GM19043 (cell line): ENCODE data around the gene CTDSPL.
"Not testable (repeated sequence)": the region's sequence is repeated elsewhere in the genome, so short reads cannot be mapped to it uniquely, and the experiment has no call there.

Source experiments
- ATAC-seq: cut with Tn5 transposase; IDR thresholded peaks from one replicate; pipeline ENCODE4 v1.9.1; 2021; ENCODE audit warnings: low read depth; ENCODE audit not compliant: unreplicated experiment

CTDSPL gene

DNA sequence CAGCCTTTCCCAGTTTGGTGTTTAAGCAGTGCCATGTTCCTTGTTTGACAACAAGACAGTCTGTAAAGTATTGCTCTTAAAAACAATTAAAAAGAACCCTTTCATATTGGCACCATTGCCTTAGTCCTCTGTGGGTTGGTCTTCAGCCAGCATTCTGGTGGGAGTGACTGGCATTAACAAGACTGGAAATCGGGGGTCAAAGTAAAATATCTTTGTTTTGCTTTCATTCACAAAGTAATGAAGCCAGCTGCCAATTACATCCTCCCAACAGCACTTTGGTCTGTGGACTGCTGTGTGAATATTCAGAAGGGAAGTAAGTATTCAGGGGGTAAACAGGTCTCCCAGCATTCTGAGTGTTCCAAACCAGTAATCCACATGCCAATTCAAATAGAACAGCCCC lies 120.7 kb downstream of the CTDSPL start:
- ATAC-seq, result no peak

DNA sequence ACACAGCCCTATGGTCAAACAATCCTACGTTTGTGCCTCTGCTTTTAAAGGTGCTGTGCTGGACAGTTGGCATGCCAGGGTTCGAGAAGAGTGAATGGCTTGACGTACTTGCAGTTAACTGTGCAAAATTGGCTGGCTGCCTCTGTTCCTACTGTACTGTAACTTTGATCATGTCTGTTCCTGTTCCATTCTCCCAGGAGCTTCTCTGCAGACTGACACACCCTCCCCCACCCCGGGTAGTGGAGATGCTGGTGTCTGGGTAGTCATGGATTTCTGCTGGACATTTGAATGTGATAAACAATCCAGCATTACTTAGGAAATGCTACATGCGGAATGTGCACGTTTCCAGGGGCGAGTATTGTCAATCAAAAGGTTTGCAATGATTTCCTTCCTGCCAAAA lies 122.4 kb downstream of the CTDSPL start:
- ATAC-seq, result no peak

DNA sequence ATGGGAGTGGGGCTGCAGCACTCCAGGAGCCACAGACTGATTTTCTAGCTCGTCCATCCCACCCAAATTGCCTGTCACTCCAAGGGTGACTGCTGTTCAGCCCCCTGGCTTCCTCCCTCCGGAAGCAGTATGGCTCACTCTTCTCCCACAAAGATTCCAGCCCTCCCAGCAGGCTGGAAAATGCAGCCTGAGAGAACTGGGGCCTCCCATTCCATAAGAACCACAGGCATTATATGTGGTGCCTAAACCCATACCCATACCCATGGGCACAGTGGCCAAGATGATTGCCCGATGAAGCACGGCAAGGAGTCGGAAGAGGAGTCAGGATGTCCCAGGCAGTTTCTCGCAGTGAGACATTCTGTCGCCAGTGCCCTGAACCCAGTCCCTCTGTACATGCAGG lies 122.9 kb downstream of the CTDSPL start:
- ATAC-seq, result no peak

DNA sequence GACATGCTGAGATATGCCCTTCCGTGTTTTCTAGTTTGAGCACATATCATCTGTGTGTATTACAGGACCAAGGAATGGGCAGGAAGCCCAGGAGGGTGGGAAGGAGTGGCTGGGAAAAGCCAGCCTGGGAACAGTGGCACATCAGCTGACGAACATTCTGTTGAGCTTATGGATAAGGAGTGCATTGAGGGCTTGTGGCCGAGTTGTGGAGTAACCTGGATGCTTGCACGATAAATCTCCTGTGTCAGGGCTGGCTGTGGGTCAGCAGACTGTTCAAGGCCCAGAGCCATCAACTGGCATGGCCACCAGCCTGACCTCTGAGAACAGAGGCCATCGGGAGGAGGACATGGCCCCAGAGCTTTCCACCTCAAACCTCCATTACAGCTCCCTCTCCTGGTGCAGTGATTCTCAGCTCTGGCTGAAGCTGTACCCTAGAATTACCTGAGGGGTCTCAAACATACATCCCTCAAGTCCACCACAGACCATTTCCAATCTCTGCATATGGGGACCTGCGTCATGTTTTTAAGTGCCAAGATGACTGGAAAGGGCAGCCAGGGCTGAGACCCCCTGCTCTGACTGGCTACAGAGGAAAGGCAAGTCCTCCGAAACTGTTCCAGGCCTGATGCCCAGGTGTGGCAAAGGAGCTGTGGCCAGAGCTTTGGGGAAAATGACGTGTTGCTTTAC lies 124.1 kb downstream of the CTDSPL start:
- ATAC-seq, result no peak

DNA sequence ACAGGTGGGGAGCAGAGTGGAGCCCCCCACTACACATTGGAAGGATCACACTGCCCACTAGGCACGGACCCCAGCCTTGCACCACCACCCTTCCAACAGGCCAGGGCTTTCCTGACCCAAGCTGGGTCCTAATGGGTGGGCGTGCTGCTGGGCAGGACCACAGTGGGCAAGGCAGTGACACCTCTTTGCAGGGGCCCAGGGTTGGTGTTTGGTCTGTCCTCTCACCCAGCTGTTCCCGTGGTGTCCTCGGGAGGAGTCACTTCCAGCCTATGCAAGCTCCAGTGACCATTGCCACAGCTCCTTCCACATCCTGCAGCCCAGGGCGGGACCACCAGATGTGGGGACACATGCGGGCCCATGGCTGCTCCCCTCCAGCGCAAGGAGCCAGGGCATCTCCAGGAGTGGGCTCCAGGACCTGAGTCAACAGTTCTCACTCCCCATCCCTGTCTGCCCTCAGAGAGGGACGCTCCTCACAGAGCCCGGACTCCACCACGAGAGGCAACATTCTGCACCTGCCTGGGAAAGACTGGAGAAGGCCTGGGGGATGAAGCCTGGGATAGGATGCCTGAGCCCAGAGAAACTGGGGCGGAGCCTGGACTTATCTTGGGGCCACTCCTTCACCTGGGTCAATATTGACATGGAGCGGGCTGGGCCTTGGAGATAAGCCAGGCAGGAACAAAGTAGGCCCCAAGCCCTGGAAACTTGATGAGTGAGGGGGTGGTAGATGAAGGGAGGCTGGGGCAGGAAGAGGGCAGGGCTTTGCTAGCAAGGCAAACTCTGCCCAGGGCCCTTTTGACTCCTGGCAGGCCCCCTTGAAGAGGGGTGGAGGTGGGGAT lies 125.0 kb downstream of the CTDSPL start:
- no peak for ATAC-seq

DNA sequence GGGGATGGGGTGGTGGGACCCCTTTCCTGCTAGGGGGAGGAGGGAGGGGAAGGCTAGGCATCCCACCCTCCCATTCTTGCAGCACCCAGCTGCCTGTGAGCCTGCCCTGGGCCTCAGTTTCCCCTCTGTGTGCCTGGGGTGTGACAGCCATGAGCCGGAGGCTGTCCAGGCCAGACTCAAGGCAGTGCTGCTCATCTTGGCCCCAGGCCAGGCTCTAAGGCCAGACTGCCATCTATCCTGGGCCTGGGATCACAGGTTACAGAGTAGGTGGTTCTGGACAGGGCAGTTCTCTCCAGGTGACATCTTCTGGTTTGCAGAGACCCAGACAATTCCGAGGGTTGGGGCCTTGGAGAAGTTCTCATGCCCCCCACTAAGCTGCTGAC lies 125.6 kb downstream of the CTDSPL start:
- no peak for ATAC-seq

DNA sequence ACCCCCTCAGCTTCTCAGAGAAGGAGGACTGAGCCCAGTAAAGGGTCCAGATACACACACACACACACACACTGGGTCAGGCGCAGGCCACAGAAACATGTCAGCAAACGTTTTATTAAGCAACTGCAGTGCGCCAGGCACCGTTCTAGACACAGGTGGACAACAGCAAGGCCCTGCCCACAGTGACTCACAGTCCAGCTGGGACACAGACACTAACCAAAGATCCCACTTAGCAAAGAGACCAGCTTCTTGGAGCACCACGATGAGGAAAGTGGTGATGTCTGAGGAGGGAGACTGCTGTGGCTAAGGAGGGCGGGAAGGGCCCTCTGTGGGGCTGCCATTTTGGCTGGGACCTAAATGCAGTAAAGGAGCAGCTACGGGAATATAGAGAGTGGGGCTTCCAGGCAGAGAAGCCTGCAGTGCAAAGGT lies 126.1 kb downstream of the CTDSPL start:
- ATAC-seq, result no peak

DNA sequence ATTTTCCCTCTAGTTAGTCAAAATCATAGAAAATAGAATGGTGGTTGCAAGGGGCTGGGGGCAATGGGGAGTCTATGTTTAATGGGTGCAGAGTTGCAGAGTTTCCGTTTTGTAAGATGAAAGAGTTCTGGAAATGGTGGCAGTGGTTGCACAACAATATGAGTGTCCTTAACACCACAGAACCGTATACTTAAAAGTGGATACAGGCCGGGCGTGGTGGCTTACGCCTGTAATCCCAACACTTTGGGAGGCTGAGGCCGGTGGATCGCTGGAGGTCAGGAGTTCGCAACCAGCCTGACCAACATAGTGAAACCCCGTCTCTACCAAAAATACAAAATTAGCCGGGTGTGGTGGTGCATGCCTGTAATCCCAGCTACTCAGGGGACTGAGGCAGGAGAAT lies 126.7 kb downstream of the CTDSPL start:
- ATAC-seq, result not testable (repeated sequence)

DNA sequence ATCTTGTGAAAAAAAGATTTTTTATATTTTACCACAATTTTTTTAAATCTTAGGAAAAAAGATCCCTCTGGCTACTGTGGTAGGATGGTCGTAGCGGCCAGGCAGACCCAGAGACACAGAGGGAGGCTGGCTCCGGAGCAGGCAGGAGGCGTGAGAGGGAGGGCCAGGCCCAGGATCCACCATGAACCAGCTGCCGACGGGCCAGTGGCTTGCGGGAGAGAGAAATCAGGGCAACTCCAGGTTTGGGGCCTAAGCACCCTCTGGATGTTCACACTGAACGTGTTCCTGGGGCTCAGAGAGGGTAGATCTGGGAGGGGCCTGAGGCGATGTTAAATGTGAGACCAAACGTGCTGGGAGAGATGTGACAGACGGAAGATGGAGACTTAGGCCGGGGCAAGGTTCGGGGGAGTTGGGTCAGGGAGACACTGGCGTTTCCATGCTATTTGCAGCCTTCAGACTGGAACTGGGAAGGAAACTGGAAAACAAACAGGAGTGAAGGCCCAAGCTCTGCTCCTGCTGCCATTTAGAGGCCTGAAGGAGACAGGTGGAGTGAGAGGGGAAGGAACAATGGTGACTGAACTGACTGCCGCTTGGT lies 127.3 kb downstream of the CTDSPL start:
- ATAC-seq, result no peak

DNA sequence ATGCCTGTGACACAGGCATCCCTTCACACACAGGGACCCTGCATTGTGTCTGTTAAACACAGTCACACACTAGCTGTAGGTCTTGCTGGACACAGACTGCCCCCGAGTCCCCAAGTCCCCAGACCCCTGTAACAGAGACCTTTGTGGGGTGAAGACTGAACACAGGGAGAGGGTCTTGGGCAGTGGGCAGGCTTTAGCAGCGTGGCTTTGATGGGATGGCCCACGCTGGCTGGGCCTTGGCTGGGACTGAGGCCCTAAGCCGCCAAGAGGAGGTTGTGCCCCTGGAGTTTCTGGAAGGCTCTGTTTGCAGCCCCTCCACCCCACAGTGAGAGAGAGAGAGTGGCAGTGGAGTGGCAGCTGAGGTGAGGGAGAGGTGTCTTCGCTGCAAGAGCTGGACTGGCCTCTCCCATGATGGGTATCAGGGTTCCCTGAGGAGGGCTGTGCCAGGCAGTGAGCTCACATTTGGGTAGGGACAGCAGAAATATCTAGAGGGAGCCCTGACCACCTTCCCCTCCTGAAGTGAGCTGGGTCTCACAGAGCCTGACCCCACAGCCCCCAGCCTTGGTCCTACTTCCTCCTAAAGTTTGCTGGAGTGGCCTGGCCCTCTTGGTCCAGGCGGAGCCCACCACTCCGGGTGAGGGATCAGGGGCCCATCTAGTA lies 128.3 kb downstream of the CTDSPL start:
- no peak for ATAC-seq

DNA sequence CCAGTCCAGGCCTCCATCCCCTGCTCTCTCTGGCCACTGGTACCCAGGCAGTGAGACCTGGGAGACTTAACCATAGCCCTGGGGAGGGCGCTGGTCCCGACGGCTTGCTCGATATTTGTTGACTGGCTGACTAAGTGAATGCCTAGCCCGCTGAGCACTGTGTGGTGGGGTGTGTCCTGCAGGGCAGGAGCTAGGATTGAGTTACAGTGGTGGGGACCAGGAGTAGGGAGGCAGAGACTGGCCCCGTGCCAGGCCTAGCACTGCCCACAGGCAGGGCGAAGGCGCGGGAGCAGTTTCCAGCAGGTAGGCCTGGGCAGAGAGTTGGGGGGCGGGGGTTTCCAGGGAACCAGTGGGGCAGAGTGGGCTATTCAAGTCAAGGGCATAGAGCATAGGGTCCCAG lies 128.8 kb downstream of the CTDSPL start, which contains the start of gene VILL:
VILL (plus strand) TSS at position 260 of the 400 bp plus-strand sequence. CDS start 2,887 bp downstream, outside the sequence.
- ATAC-seq, result no peak

DNA sequence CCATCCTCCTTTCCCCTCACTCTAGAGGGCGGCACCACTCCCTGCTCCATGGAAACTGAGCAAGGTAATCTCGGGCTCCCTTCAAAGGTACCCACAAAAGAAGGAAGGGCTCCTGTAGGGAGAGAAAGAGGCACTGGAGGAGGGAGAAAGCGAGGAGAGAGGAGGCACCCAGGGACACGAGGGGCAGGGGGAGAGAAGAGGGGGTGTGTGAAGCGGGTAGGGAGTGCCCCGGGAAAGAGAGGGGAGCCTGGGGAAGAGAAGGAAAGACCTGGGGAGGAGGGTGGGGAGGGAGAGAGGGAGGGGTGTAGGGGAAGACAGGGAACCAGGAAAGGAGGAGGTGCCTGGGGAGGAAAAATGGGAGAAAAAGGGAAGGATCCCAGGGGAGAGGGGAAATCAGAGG lies 129.4 kb downstream of the CTDSPL start:
- no peak for ATAC-seq

DNA sequence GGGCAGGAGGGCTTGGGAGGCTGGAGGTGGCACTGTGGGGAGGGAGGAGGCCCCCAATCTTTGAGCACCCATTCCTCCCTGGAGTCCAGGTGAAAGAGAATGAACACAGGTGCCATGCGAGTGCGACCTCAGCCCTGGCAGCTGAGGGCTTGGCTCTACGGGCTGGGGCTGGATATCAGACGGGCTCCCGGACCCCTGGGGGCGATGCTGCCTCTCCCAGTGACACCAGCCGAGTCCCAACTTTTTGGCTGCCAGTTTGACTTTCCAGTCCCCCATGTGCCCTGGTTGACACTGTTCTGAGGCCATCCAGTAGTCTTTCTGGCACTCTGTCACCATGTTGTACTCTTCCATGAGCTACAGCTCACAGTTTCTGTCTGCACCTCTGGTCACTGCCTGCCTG lies 130.1 kb downstream of the CTDSPL start:
- no peak for ATAC-seq

DNA sequence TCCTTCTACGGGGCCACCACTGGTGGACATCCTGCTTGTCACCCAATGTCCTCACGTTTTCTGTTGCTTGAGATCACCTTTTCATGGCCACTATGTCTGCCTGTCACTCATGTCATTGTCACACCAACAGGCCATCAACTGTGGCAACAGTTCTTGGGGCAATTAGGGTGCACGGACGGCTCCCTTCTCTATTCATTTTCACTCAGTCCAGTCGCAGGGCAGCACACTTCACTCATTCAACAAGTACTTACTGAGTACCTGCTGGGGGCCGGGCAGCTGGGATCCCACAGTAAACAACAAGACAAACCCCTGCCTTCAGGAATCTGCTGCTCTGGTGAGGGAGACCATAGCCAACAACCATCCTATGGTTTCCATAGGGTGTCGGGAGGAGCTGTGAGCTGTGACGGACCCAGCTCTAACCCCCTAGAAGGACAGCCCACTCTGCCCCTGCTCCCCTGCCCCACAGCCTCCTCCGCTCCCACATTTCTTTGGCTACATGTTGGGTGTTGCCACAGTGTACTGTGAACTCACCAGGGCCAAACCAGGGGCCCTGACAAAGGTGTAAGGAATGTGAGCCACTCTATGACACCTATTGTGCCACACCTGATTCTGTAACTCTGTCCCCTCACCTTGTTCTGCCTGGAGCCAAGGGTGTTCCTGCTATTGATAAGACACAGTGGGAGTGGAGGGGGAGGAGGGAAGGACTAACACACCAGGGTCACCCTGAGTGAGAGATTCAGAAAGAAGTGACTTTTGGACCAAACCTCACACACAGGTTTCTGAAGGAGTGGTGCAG lies 130.8 kb downstream of the CTDSPL start:
- ATAC-seq, result no peak

DNA sequence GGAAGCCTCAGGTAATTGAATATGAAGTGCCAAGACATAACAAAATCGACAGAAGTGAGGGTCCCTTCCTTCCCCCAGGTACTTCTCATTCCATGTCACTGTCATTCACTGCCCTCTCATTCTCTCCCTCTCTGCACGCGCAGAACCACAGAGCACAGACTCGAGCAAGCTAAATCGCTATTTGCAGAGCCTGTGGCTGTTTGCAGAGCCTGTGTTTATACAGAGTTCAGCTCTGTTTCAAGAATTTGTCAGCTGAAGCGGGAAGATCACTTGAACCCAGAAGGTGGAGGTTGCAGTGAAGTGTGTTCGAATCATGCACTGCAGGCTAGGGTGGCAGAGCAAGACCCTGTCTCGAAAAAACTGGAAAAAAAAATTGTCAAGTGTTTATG lies 131.4 kb downstream of the CTDSPL start:
- ATAC-seq, result no peak

DNA sequence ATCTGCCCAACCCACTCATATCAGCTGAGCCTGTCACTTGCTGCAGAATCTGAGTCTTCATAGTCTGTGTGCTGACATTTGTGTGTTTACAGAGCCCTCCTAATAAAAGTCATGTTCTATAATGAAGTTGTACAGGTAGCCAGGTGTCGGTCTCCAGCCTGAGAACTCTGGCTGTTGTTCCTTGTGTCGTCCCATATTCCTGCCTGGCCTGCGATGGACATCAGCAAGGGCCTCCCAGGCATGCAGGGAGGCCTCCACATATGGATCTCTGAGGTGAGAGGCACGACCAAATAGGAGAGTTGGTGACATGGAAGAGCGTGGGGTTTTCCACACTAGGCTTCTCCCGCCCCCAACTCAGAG lies 131.8 kb downstream of the CTDSPL start:
- no peak for ATAC-seq

DNA sequence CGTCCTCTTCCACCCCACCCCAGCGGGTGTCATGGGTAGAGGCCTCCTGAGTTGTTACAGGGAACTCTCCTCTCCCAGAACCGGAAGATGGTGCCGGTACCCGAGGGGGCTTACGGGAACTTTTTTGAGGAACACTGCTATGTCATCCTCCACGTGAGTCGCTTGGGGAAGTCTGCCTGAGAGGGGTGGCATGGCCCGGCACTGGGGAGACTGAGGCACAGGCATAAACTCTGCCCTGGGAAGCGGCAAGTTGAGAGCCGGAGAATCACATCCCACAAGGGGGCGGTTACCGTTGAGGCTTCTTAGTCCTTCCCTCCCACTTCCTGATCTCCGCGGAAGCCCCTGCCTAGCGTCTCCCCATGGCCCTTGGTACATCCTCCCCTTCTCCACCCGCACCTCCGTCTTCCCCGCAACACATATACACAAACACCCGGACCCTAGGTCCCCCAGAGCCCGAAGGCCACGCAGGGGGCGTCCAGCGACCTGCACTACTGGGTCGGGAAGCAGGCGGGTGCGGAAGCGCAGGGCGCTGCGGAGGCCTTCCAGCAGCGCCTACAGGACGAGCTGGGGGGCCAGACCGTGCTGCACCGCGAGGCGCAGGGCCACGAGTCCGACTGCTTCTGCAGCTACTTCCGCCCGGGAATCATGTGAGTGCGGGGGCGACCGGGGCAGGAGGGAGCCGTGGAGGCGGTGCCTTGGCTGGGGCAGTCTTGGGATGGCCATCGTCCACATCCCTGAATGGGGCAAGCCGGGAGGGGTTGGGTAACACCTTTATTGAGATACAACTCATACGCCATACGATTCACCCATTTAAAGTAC lies 132.3 kb downstream of the CTDSPL start:
- peak; percentile 54 for ATAC-seq

DNA sequence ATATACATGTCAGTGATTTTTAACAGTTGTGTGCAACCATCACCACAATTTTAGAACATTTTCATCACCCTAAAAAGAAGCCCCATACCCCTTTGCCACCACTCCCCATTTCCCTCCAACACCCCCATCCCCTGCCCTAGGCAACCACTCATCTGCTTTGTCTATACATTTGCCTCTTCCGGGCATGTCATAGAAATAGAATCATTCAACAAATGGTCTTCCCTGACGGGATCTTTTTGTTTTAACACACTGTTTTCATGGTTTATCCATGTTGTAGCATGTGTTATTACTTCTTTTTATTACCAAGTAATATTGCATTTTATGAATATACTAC lies 132.9 kb downstream of the CTDSPL start:
- no peak for ATAC-seq
